ENCODE measurements around the gene ELAC2. TPM values are rescaled to one million over a fixed set of nuclear protein-coding genes. Genes with fewer than 3 reads are reported as not detected.

The ELAC2 gene
- total RNA-seq, 4 donors from 2014 or later = 57.1 to 235 (median 93.7) TPM

- Histone ChIP-seq H3K9me3 (no peaks in the 10 kb centered on the region), H3K4me3 (no peak overlapping the region), H3K36me3 (no peaks in the 10 kb centered on the region), H3K4me1 (no peaks in the 10 kb centered on the region), H3K27ac (no peak overlapping the region), H3K27me3 (no peaks in the 10 kb centered on the region)
- TF ChIP-seq CTCF (IDR thresholded peaks at IDR 0.05) = no peak
- TF ChIP-seq POLR2A (IDR thresholded peaks at IDR 0.05) = no peak
- DNase-seq = no peak
Observed at GRCh38 chr17:13047011-13047606, 29.3 kb upstream of the ELAC2 start.

- H3K36me3 ChIP-seq = no peaks in the 10 kb centered on the region
- TF ChIP-seq POLR2A (IDR thresholded peaks at IDR 0.05) (no peak), CTCF (IDR thresholded peaks at IDR 0.05) (no peak)
- no peak overlapping the region for H3K4me3 ChIP-seq
- no peaks in the 10 kb centered on the region for H3K27me3 ChIP-seq
- DNase-seq = no peak
- no peaks in the 10 kb centered on the region for H3K4me1 ChIP-seq
- no peaks in the 10 kb centered on the region for H3K9me3 ChIP-seq
- H3K27ac ChIP-seq = no peak overlapping the region
Observed at GRCh38 chr17:13046361-13046760, 28.5 kb upstream of the ELAC2 start.

GRCh38 chr17:13044572-13045065, 26.8 kb upstream of the ELAC2 start:
- no peaks in the 10 kb centered on the region for H3K27me3 ChIP-seq
- no peaks in the 10 kb centered on the region for H3K4me1 ChIP-seq
- H3K27ac ChIP-seq = no peak overlapping the region
- no peaks in the 10 kb centered on the region for H3K9me3 ChIP-seq
- no peak overlapping the region for H3K4me3 ChIP-seq
- DNase-seq = no peak
- H3K36me3 ChIP-seq = no peaks in the 10 kb centered on the region
- TF ChIP-seq POLR2A (IDR thresholded peaks at IDR 0.05) = no peak
- no peak for TF ChIP-seq CTCF (IDR thresholded peaks at IDR 0.05)

GRCh38 chr17:13038931-13039665, 21.3 kb upstream of the ELAC2 start:
- Histone ChIP-seq H3K36me3 (no peaks in the 10 kb centered on the region), H3K9me3 (peaks cover 0 to 2% (median 0%) of the 10 kb centered on the region in 4 donors), H3K27ac (no peak overlapping the region), H3K27me3 (no peaks in the 10 kb centered on the region), H3K4me1 (no peaks in the 10 kb centered on the region), H3K4me3 (no peak overlapping the region)
- TF ChIP-seq CTCF (IDR thresholded peaks at IDR 0.05) (no peak), POLR2A (IDR thresholded peaks at IDR 0.05) (no peak)
- no peak for DNase-seq

- no peak for DNase-seq
- Histone ChIP-seq H3K27me3 (no peaks in the 10 kb centered on the region), H3K36me3 (no peaks in the 10 kb centered on the region), H3K4me3 (no peak overlapping the region), H3K9me3 (peaks cover 0 to 2% (median 0%) of the 10 kb centered on the region in 4 donors), H3K4me1 (no peaks in the 10 kb centered on the region), H3K27ac (no peak overlapping the region)
- TF ChIP-seq CTCF (IDR thresholded peaks at IDR 0.05) (no peak), POLR2A (IDR thresholded peaks at IDR 0.05) (no peak)
Observed at GRCh38 chr17:13036751-13037150, 18.9 kb upstream of the ELAC2 start.

All from Peyer's patch (tissue), 4 donors.